HepG2 (cell line): Measurements from ENCODE around the gene HUNK. TPM values are rescaled to one million over a fixed set of nuclear protein-coding genes. Genes with fewer than 3 reads are reported as not detected.

Source experiments
- ATF7-NPFF ChIP-seq: sonication (generic); formaldehyde crosslinking; IDR thresholded peaks from 2 replicates; pipeline ENCODE4 v1.8.1; 2023; ENCODE audit warnings: mild to moderate bottlenecking, low read depth, missing genetic modification reagents, moderate library complexity
- CHCHD3 ChIP-seq: sonication (generic); formaldehyde crosslinking; IDR thresholded peaks from 2 replicates; pipeline ENCODE4 v1.8.0; 2022; ENCODE audit warnings: mild to moderate bottlenecking, missing genetic modification reagents, moderate library complexity
- EEA1 ChIP-seq: sonication (generic); formaldehyde crosslinking; IDR thresholded peaks from 2 replicates; pipeline ENCODE4 v1.5.1; 2020; ENCODE audit warnings: mild to moderate bottlenecking, missing genetic modification reagents, borderline replicate concordance
- NFATC3 ChIP-seq: sonication (generic); formaldehyde crosslinking; IDR thresholded peaks from 2 replicates; pipeline ENCODE4 v1.5.1; 2020; ENCODE audit warnings: mild to moderate bottlenecking, missing genetic modification reagents
- SMC3 ChIP-seq: IDR thresholded peaks from 2 replicates; pipeline ENCODE4 v1.6.1; 2011; ENCODE audit warnings: low read length, improper control_type of control experiment
- TMF1 ChIP-seq: sonication (generic); formaldehyde crosslinking; IDR thresholded peaks from 2 replicates; pipeline ENCODE4 v1.8.1; 2022; ENCODE audit warnings: low read depth, missing genetic modification reagents
- ZNF230 ChIP-seq: sonication (generic); formaldehyde crosslinking; IDR thresholded peaks from 2 replicates; pipeline ENCODE4 v1.4.0; 2020; ENCODE audit warnings: mild to moderate bottlenecking, missing genetic modification reagents
- ZNF326 ChIP-seq: sonication (generic); formaldehyde crosslinking; IDR thresholded peaks from 2 replicates; pipeline ENCODE4 v1.4.0; 2020; ENCODE audit warnings: missing genetic modification reagents, borderline replicate concordance
- ZNF550 ChIP-seq: sonication (generic); formaldehyde crosslinking; IDR thresholded peaks from 2 replicates; pipeline ENCODE4 v1.4.0; 2020; ENCODE audit warnings: mild to moderate bottlenecking, missing genetic modification reagents, borderline replicate concordance
- ZSCAN29 ChIP-seq: sonication (generic); formaldehyde crosslinking; conservative IDR thresholded peaks from 2 replicates; pipeline ENCODE4 v1.4.0; 2020; ENCODE audit warnings: mild to moderate bottlenecking, missing genetic modification reagents
- polyA plus RNA-seq, 8 experiments: library from polyadenylated mRNA; depleted of rRNA in 3 of 8; stranded (reverse) in 7 of 8; unstranded in 1 of 8; fragments of >200 nt; fragmentation: Illumina TruSeq in 4 of 8; extraction: Trizol in 4 of 8; gene quantifications; 2 replicates each; pipeline versions ENCODE4 v1.2.1 to v1.2.3, GENCODE V29; 2011 to 2016; ENCODE audit warnings: low read depth in 4 of 8, missing spikeins in 1 of 8, mixed read lengths in 1 of 8; ENCODE audit not compliant: insufficient read depth in 1 of 8
- total RNA-seq, 5 experiments: library from RNA; depleted of rRNA; stranded (reverse); fragments of >200 nt; fragmentation: Illumina TruSeq; extraction: Trizol; gene quantifications; 2 replicates each; pipeline ENCODE4 v1.2.3, GENCODE V29; 2016; ENCODE audit warnings: low read depth in 1 of 5
- TF ChIP-seq, protein P1 (sequence below): sonication (generic); formaldehyde crosslinking; IDR thresholded peaks from 2 replicates; pipeline ENCODE4 v1.4.0; 2020; ENCODE audit warnings: missing genetic modification reagents
- TF ChIP-seq, protein P2 (sequence below): sonication (generic); formaldehyde crosslinking; IDR thresholded peaks from 2 replicates; pipeline ENCODE4 v1.9.0; 2021; ENCODE audit warnings: mild to moderate bottlenecking, missing genetic modification reagents
- TF ChIP-seq, protein P3 (sequence below): sonication (generic); formaldehyde crosslinking; IDR thresholded peaks from 2 replicates; pipeline ENCODE4 v1.5.0; 2020; ENCODE audit warnings: mild to moderate bottlenecking, missing genetic modification reagents, moderate library complexity
- TF ChIP-seq, protein P4 (sequence below): sonication (generic); formaldehyde crosslinking; IDR thresholded peaks from 2 replicates; pipeline ENCODE4 v1.4.0; 2020; ENCODE audit warnings: missing genetic modification reagents

Gene HUNK
- total and polyA plus RNA-seq, 2 of the 13 experiments (the other 11 are each of a cell fraction or from before 2014, with no cell fraction given) = 1.8 to 1.9 TPM

DNA sequence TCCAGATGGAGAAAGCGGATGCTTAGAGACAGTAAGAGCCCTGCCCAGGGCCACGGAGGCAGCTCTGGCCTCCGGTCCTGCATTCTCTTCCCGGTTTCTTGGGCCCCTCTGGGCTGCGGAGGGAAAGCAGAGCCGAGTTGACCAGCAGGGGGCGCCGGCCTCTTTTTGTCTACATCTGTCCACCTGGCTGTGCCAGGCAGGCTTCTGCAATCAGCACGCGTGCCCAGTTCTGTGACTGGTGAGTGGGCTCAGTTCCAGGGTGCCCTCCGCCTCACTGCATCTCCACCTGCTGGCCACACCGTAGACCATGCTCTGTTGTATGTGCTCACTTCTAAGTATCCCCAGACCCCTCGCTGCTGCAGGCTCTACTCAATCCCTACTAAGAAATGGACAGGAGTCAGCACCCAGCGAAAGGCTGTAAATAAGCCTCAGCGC is 6.7 kb upstream of the HUNK start (continued):
- TF ChIP-seq CHCHD3 (CRISPR knock-in tag) = 0 out of 2 replicates have a peak, but pooled peaks have one; percentile 37
- TF ChIP-seq ZSCAN29 (CRISPR knock-in tag) = 0 out of 2 replicates have a peak, but pooled peaks have one; percentile 32
- TF ChIP-seq, protein P1, sequence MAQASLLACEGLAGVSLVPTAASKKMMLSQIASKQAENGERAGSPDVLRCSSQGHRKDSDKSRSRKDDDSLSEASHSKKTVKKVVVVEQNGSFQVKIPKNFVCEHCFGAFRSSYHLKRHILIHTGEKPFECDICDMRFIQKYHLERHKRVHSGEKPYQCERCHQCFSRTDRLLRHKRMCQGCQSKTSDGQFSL (CRISPR knock-in tag) = no peak
- TF ChIP-seq SMC3 = peak; percentile 70
- no peak for TF ChIP-seq ATF7-NPFF (CRISPR knock-in tag)
- TF ChIP-seq TMF1 = no peak
- no peak for TF ChIP-seq NFATC3 (CRISPR knock-in tag)
- TF ChIP-seq, protein P2, sequence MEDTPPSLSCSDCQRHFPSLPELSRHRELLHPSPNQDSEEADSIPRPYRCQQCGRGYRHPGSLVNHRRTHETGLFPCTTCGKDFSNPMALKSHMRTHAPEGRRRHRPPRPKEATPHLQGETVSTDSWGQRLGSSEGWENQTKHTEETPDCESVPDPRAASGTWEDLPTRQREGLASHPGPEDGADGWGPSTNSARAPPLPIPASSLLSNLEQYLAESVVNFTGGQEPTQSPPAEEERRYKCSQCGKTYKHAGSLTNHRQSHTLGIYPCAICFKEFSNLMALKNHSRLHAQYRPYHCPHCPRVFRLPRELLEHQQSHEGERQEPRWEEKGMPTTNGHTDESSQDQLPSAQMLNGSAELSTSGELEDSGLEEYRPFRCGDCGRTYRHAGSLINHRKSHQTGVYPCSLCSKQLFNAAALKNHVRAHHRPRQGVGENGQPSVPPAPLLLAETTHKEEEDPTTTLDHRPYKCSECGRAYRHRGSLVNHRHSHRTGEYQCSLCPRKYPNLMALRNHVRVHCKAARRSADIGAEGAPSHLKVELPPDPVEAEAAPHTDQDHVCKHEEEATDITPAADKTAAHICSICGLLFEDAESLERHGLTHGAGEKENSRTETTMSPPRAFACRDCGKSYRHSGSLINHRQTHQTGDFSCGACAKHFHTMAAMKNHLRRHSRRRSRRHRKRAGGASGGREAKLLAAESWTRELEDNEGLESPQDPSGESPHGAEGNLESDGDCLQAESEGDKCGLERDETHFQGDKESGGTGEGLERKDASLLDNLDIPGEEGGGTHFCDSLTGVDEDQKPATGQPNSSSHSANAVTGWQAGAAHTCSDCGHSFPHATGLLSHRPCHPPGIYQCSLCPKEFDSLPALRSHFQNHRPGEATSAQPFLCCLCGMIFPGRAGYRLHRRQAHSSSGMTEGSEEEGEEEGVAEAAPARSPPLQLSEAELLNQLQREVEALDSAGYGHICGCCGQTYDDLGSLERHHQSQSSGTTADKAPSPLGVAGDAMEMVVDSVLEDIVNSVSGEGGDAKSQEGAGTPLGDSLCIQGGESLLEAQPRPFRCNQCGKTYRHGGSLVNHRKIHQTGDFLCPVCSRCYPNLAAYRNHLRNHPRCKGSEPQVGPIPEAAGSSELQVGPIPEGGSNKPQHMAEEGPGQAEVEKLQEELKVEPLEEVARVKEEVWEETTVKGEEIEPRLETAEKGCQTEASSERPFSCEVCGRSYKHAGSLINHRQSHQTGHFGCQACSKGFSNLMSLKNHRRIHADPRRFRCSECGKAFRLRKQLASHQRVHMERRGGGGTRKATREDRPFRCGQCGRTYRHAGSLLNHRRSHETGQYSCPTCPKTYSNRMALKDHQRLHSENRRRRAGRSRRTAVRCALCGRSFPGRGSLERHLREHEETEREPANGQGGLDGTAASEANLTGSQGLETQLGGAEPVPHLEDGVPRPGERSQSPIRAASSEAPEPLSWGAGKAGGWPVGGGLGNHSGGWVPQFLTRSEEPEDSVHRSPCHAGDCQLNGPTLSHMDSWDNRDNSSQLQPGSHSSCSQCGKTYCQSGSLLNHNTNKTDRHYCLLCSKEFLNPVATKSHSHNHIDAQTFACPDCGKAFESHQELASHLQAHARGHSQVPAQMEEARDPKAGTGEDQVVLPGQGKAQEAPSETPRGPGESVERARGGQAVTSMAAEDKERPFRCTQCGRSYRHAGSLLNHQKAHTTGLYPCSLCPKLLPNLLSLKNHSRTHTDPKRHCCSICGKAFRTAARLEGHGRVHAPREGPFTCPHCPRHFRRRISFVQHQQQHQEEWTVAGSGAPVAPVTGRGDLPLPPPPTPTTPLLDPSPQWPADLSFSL (CRISPR knock-in tag) = no peak
- peak; percentile 65; the same call in 1 of the 2 replicates for TF ChIP-seq EEA1
- TF ChIP-seq, protein P3, sequence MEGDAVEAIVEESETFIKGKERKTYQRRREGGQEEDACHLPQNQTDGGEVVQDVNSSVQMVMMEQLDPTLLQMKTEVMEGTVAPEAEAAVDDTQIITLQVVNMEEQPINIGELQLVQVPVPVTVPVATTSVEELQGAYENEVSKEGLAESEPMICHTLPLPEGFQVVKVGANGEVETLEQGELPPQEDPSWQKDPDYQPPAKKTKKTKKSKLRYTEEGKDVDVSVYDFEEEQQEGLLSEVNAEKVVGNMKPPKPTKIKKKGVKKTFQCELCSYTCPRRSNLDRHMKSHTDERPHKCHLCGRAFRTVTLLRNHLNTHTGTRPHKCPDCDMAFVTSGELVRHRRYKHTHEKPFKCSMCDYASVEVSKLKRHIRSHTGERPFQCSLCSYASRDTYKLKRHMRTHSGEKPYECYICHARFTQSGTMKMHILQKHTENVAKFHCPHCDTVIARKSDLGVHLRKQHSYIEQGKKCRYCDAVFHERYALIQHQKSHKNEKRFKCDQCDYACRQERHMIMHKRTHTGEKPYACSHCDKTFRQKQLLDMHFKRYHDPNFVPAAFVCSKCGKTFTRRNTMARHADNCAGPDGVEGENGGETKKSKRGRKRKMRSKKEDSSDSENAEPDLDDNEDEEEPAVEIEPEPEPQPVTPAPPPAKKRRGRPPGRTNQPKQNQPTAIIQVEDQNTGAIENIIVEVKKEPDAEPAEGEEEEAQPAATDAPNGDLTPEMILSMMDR (CRISPR knock-in tag) = peak; percentile 90
- TF ChIP-seq, protein P4, sequence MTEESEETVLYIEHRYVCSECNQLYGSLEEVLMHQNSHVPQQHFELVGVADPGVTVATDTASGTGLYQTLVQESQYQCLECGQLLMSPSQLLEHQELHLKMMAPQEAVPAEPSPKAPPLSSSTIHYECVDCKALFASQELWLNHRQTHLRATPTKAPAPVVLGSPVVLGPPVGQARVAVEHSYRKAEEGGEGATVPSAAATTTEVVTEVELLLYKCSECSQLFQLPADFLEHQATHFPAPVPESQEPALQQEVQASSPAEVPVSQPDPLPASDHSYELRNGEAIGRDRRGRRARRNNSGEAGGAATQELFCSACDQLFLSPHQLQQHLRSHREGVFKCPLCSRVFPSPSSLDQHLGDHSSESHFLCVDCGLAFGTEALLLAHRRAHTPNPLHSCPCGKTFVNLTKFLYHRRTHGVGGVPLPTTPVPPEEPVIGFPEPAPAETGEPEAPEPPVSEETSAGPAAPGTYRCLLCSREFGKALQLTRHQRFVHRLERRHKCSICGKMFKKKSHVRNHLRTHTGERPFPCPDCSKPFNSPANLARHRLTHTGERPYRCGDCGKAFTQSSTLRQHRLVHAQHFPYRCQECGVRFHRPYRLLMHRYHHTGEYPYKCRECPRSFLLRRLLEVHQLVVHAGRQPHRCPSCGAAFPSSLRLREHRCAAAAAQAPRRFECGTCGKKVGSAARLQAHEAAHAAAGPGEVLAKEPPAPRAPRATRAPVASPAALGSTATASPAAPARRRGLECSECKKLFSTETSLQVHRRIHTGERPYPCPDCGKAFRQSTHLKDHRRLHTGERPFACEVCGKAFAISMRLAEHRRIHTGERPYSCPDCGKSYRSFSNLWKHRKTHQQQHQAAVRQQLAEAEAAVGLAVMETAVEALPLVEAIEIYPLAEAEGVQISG (CRISPR knock-in tag) = peak; percentile 30; the same call in 1 of the 2 replicates
- no peak for TF ChIP-seq ZNF326 (CRISPR knock-in tag)
- no peak for TF ChIP-seq ZNF230 (CRISPR knock-in tag)
- TF ChIP-seq ZNF550 (CRISPR knock-in tag) = no peak
